Smooth muscle cell (in vitro differentiated cells): Measurements from ENCODE around the gene MYBPH. TPM values are rescaled to one million over a fixed set of nuclear protein-coding genes. Genes with fewer than 3 reads are reported as not detected.
A peak's percentile ranks its signal among the peaks of the same experiment; 100 is the strongest.

ENCODE experiments used
- DNase-seq: peaks from one replicate; lab custom pipeline; 2025; ENCODE audit not compliant: unreplicated experiment; lab: John Stamatoyannopoulos, UW
- H2AFZ ChIP-seq: fragments of 200-600 bp; sonication (generic); 2 replicates; pipeline ENCODE4 v1.6.0; 2016; ENCODE audit warnings: antibody characterized with exemption, low read depth, mild to moderate bottlenecking
- H3F3A ChIP-seq: fragments of 200-600 bp; sonication (generic); 2 replicates; pipeline ENCODE4 v1.6.0; 2017; ENCODE audit warnings: antibody characterized with exemption, low read depth
- H3K27ac ChIP-seq: fragments of 200-600 bp; sonication (generic); 2 replicates; pipeline ENCODE4 v1.5.1; 2016; ENCODE audit warnings: low read depth, mild to moderate bottlenecking
- H3K27me3 ChIP-seq: fragments of 200-600 bp; sonication (generic); 2 replicates; pipeline ENCODE4 v1.6.1; 2016; ENCODE audit warnings: low read depth, mild to moderate bottlenecking
- H3K36me3 ChIP-seq: fragments of 200-600 bp; sonication (generic); 2 replicates; pipeline ENCODE4 v1.5.1; 2016; ENCODE audit warnings: low read depth
- H3K4me1 ChIP-seq: fragments of 200-600 bp; sonication (generic); 2 replicates; pipeline ENCODE4 v1.5.1; 2016; ENCODE audit warnings: low read depth
- H3K4me2 ChIP-seq: fragments of 200-600 bp; sonication (generic); 2 replicates; pipeline ENCODE4 v1.6.0; 2016; ENCODE audit warnings: mild to moderate bottlenecking
- H3K4me3 ChIP-seq: fragments of 200-600 bp; sonication (generic); 2 replicates; pipeline ENCODE4 v1.5.1; 2016; ENCODE audit warnings: mild to moderate bottlenecking
- H3K79me2 ChIP-seq: fragments of 200-600 bp; sonication (generic); 2 replicates; pipeline ENCODE4 v1.6.0; 2016; ENCODE audit warnings: low read depth, mild to moderate bottlenecking
- H3K9ac ChIP-seq: fragments of 200-600 bp; sonication (generic); 2 replicates; pipeline ENCODE4 v1.6.0; 2016; ENCODE audit warnings: low read depth
- H3K9me3 ChIP-seq: fragments of 200-600 bp; sonication (generic); replicated peaks from 2 replicates; pipeline ENCODE4 v1.5.1; 2016; ENCODE audit warnings: low read depth
- H4K20me1 ChIP-seq: fragments of 200-600 bp; sonication (generic); 2 replicates; pipeline ENCODE4 v1.6.0; 2016; ENCODE audit warnings: low read depth
- CTCF ChIP-seq: fragments of 200-600 bp; sonication (generic); IDR thresholded peaks from 2 replicates; pipeline ENCODE4 v1.5.1; 2017; ENCODE audit warnings: borderline replicate concordance, mild to moderate bottlenecking, antibody characterized with exemption; ENCODE audit not compliant: insufficient read depth, poor library complexity, severe bottlenecking
- WGBS: methylation state at CpG from one replicate; pipeline ENCODE4 v1.1.7; 2016; ENCODE audit warnings: low lambda C conversion rate; 5-methylcytosine and 5-hydroxymethylcytosine counted together
- polyA plus RNA-seq: library from polyadenylated mRNA; unstranded; fragments of >200 nt; fragmentation: Nextera tagmentation; extraction: Ambion mirVana; gene quantifications from 2 replicates; pipeline ENCODE4 v1.2.1, GENCODE V29; 2016
- total RNA-seq: library from RNA; depleted of rRNA; stranded (reverse); fragments of >200 nt; gene quantifications from 2 replicates; pipeline ENCODE4 v1.2.3, GENCODE V29; 2014

MYBPH gene
- total and polyA plus RNA-seq, 2 experiments from 2014 or later: 0.67 to 1.7 TPM

- H3K27ac ChIP-seq: no peak overlapping the region
- peaks cover 3% of the 10 kb centered on the region for H3F3A ChIP-seq
- H4K20me1 ChIP-seq: no peaks in the 10 kb centered on the region
- 100% methylated on average over 1 of the region's 1 CpG for WGBS
- H2AFZ ChIP-seq: no peak overlapping the region
- no peaks in the 10 kb centered on the region for H3K9me3 ChIP-seq
- H3K4me3 ChIP-seq: no peak overlapping the region
- no peak for DNase-seq
- H3K9ac ChIP-seq: no peak overlapping the region
- H3K4me1 ChIP-seq: peaks cover 11% of the 10 kb centered on the region
- H3K4me2 ChIP-seq: no peak overlapping the region
- H3K79me2 ChIP-seq: no peaks in the 10 kb centered on the region
- no peaks in the 10 kb centered on the region for H3K36me3 ChIP-seq
- no peak for TF ChIP-seq CTCF
- H3K27me3 ChIP-seq: no peaks in the 10 kb centered on the region
These were observed 17.2 kb downstream of the MYBPH start for GRCh38 chr1:203158423-203158822.

DNA sequence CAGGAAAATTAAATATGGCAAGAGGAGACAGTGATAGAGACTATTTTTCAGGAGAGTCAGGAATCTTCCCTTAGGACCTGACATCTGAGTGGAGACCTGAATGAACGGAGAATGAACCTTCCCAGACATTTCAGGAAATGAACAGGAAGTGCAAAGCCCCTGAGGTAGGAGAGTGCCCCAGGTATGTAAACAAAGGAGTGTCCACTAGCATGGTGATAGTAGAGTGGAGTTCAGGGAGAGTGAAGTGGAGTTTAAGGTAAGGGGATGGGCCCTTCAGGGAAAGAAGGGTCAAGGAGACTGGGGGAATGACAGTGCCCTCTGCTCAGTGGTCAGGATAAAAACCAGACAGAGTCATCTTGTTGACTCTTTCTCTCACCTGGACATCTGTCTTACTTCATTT lies 19.3 kb downstream of the MYBPH start:
- Histone ChIP-seq H3K4me2 (no peak overlapping the region), H3F3A (peaks cover 12% of the 10 kb centered on the region), H3K9me3 (no peaks in the 10 kb centered on the region), H3K27me3 (no peaks in the 10 kb centered on the region), H2AFZ (no peak overlapping the region), H3K36me3 (no peaks in the 10 kb centered on the region), H3K4me1 (peaks cover 32% of the 10 kb centered on the region), H3K4me3 (no peak overlapping the region), H4K20me1 (no peaks in the 10 kb centered on the region), H3K79me2 (no peaks in the 10 kb centered on the region), H3K9ac (no peak overlapping the region), H3K27ac (no peak overlapping the region)
- 94% methylated on average over 1 of the region's 1 CpG for WGBS
- no peak for TF ChIP-seq CTCF
- DNase-seq: no peak

GRCh38 chr1:203153989-203154821 lies 21.4 kb downstream of the MYBPH start:
- H3K36me3 ChIP-seq: no peaks in the 10 kb centered on the region
- no peak for TF ChIP-seq CTCF
- H3K27me3 ChIP-seq: no peaks in the 10 kb centered on the region
- H3K4me3 ChIP-seq: no peak overlapping the region
- peaks cover 7% of the 10 kb centered on the region for H3K79me2 ChIP-seq
- no peak overlapping the region for H3K9ac ChIP-seq
- peak overlapping the region; percentile 70 for H3K4me2 ChIP-seq
- no peaks in the 10 kb centered on the region for H4K20me1 ChIP-seq
- peak overlapping the region; percentile 85 for H3K27ac ChIP-seq
- no peak for DNase-seq
- H3K9me3 ChIP-seq: no peaks in the 10 kb centered on the region
- peaks cover 38% of the 10 kb centered on the region for H3K4me1 ChIP-seq
- no peak overlapping the region for H2AFZ ChIP-seq
- 5% methylated on average over 13 of the region's 13 CpGs for WGBS
- peaks cover 12% of the 10 kb centered on the region for H3F3A ChIP-seq
